Common myeloid progenitor, CD34-positive (primary cell): ENCODE measurements around the gene ICOS.

Experiments used
- CTCF ChIA-PET: fragments of 350-600 bp; sonication (Branson Sonifier 250); formaldehyde crosslinking; loops from one replicate; lab custom pipeline; 2021; ENCODE audit warnings: antibody characterized with exemption; lab: Charles Lee
- POLR2A ChIA-PET: fragments of 350-600 bp; sonication (Branson Sonifier 250); formaldehyde crosslinking; loops from one replicate; lab custom pipeline; 2021; ENCODE audit warnings: antibody characterized with exemption; lab: Charles Lee
- DNase-seq, 3 donors: peaks; one replicate each; pipeline versions ENCODE4 v3.0.0 to v3.0.0-alpha.2; 2013
- H3K27ac ChIP-seq, 2 experiments: 1 replicate in 1 of 2; 2 replicates in 1 of 2; pipeline ENCODE4 v1.7.0; 2013; ENCODE audit warnings: inconsistent platforms in 2 of 2, low read length in 2 of 2, mild to moderate bottlenecking in 2 of 2, low read depth in 1 of 2, moderate library complexity in 1 of 2; ENCODE audit not compliant: severe bottlenecking in 2 of 2, insufficient read depth in 1 of 2, poor library complexity in 1 of 2
- H3K27me3 ChIP-seq, 5 experiments: replicated peaks in 2 of 5; 1 replicate in 3 of 5; 2 replicates in 2 of 5; pipeline versions ENCODE4 v1.6.1 to v1.7.0; 2013; ENCODE audit warnings: low read length in 4 of 5, mild to moderate bottlenecking in 2 of 5, moderate library complexity in 2 of 5, inconsistent platforms in 1 of 5; ENCODE audit not compliant: insufficient read depth in 5 of 5, control insufficient read depth in 4 of 5
- H3K36me3 ChIP-seq, 4 experiments: 1 replicate in 2 of 4; 2 replicates in 2 of 4; pipeline versions ENCODE4 v1.6.1 to v1.7.0; 2013; ENCODE audit warnings: low read length in 3 of 4, control low read depth in 1 of 4, mild to moderate bottlenecking in 1 of 4; ENCODE audit not compliant: control insufficient read depth in 4 of 4, insufficient read depth in 4 of 4
- H3K4me1 ChIP-seq, 4 experiments: 1 replicate in 3 of 4; 2 replicates in 1 of 4; pipeline versions ENCODE4 v1.6.1 to v1.7.1; 2013; ENCODE audit warnings: low read length in 3 of 4, mild to moderate bottlenecking in 3 of 4, control low read depth in 1 of 4, inconsistent platforms in 1 of 4, moderate library complexity in 1 of 4; ENCODE audit not compliant: control insufficient read depth in 4 of 4, insufficient read depth in 4 of 4; ENCODE audit errors: control extremely low read depth in 1 of 4
- H3K4me3 ChIP-seq, 7 experiments: 1 replicate in 4 of 7; 2 replicates in 3 of 7; pipeline versions ENCODE4 v1.5.1 to v1.7.0; 2013; ENCODE audit warnings: mild to moderate bottlenecking in 7 of 7, low read length in 6 of 7, moderate library complexity in 6 of 7, inconsistent platforms in 2 of 7, low read depth in 2 of 7, control low read depth in 1 of 7; ENCODE audit not compliant: insufficient read depth in 4 of 7, control insufficient read depth in 1 of 7; ENCODE audit errors: extremely low read depth in 1 of 7
- H3K9me3 ChIP-seq, 5 experiments: 1 replicate in 4 of 5; 2 replicates in 1 of 5; pipeline versions ENCODE4 v1.6.1 to v1.7.1; 2013; ENCODE audit warnings: low read length in 4 of 5, mild to moderate bottlenecking in 2 of 5, inconsistent platforms in 1 of 5, low read depth in 1 of 5, moderate library complexity in 1 of 5; ENCODE audit not compliant: control insufficient read depth in 4 of 5, insufficient read depth in 2 of 5; ENCODE audit errors: control extremely low read depth in 1 of 5
- WGBS: methylation state at CpG from one replicate; pipeline ENCODE4 v1.1.5; 2013; ENCODE audit not compliant: insufficient coverage; 5-methylcytosine and 5-hydroxymethylcytosine counted together

The ICOS gene

DNA sequence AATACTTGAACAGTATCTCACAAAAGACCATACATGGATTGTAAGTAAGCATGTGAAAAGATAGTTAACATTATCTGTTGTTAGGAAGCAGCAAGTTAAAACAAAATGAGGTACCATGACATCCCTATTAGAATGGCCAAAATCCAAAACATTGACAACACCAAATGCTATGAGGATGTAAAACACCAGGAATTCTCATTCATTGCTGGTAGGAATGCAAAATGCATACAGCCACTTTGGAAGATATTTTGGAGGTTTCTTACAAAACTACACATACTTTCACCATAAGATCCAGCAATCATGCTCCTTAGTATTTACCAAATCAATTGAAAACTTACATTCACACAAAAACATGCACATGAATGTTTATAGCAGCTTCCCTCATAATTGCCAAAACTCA, 30.9 kb upstream of the ICOS start:
- Histone ChIP-seq H3K36me3 (no peaks in the 10 kb centered on the region), H3K4me3 (no peak overlapping the region), H3K27ac (no peak overlapping the region), H3K4me1 (peaks cover 0 to 5% (median 3%) of the 10 kb centered on the region in 4 experiments), H3K27me3 (no peaks in the 10 kb centered on the region), H3K9me3 (peaks cover 0 to 16% (median 6%) of the 10 kb centered on the region in 5 experiments)
- CTCF ChIA-PET: no interaction called here
- POLR2A ChIA-PET: no interaction called here
- DNase-seq: no peak

DNA sequence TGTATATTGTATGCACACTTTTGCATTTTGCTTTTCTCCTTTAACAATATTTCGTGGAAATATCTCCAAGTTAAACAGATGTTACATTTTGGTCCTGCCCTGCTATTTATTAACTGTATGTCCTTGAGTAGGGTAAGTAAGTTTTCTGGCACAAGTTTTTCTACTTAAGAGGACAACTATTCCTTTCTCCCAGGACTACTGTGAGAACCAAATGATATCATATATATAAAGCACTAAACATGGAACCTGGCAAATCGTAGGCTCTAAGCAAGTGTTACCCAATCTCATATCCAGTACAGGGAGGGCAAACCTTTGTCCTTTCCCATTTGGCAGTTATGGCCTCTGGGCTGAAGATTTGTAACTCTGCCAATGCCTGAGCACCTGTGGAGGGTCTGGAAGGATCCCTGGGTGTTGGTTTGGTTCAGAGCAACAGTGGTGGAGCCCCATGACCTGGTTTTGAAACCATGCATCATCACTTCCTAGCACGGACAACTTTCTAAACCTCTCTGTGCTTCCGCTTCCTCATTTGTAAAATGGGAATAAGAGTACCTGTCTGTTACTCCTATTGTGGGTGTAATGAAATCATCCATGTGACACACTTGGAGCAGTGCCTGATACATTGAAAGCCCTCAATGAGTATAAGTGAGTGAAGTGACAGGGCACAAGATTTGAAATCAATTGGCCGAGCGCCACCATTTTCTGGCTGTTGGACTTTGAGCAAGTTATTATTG, 28.3 kb upstream of the ICOS start:
- POLR2A ChIA-PET: no interaction called here
- CTCF ChIA-PET: interaction anchor here (0.8 to 2.2 kb wide), 2 partner anchors 8 to 94 kb away, joined by 3 to 6 read pairs; no protein-coding TSS in a partner anchor

DNA sequence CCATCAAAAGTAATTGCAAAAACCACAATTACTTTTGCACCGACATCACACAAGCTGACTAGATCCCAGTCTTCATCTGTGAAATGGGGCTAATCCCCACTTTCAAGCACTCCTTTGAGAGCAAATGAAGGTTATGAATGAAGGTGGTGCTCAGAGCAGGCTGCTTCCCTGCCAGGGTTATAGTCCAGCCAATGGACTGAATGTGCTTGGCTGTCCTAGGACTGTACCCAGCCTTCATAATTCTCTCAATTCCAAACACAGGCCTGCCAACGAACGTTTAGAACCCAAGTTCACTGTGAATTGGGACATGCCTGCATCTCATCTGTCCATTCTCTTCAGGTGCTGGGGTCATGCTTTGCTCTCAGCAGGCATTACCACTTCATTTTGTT, 27.8 kb upstream of the ICOS start:
- ChIA-PET POLR2A (interaction anchor here (0.7 kb wide), 1 partner anchor 92 kb away, joined by 3 read pairs; no protein-coding TSS in a partner anchor), CTCF (interaction anchor here (0.8 to 2.2 kb wide), 3 partner anchors 9 to 94 kb away, joined by 3 to 6 read pairs (median 3); no protein-coding TSS in a partner anchor)
- DNase-seq: no peak
- no CpG with 5 or more reads among the region's 3 CpGs for WGBS
- Histone ChIP-seq H3K27ac (no peak overlapping the region), H3K9me3 (no peaks in the 10 kb centered on the region), H3K4me1 (peaks cover 0 to 6% (median 3%) of the 10 kb centered on the region in 4 experiments), H3K27me3 (no peaks in the 10 kb centered on the region), H3K36me3 (no peaks in the 10 kb centered on the region), H3K4me3 (no peak overlapping the region)

More for the DNA sequence above, 28.3 kb upstream of the ICOS start:
- Histone ChIP-seq H3K4me3 (no peak overlapping the region), H3K4me1 (peaks cover 0 to 5% (median 3%) of the 10 kb centered on the region in 4 experiments), H3K27ac (no peak overlapping the region), H3K9me3 (peaks cover 0 to under 1% (median 0%) of the 10 kb centered on the region in 5 experiments), H3K27me3 (no peaks in the 10 kb centered on the region), H3K36me3 (no peaks in the 10 kb centered on the region)
- 88% methylated on average over 1 of the region's 6 CpGs for WGBS
- peak in 1 of 3 donors; percentile 6 for DNase-seq

- Histone ChIP-seq H3K27ac (no peak overlapping the region), H3K4me1 (peaks cover 0 to 12% (median 6%) of the 10 kb centered on the region in 4 experiments), H3K27me3 (no peaks in the 10 kb centered on the region), H3K36me3 (no peaks in the 10 kb centered on the region), H3K4me3 (no peak overlapping the region), H3K9me3 (no peaks in the 10 kb centered on the region)
- 31% methylated on average over 4 of the region's 8 CpGs for WGBS
- ChIA-PET POLR2A (interaction anchor here (0.7 kb wide), 1 partner anchor 93 kb away, joined by 3 read pairs; no protein-coding TSS in a partner anchor), CTCF (interaction anchor here (0.8 to 2.2 kb wide), 5 partner anchors 9 to 427 kb away, joined by 3 to 6 read pairs (median 4); no protein-coding TSS in a partner anchor)
- DNase-seq: peak in 2 of 3 donors; percentile 22 to 34
Observed at GRCh38 chr2:203909261-203909967, 27.1 kb upstream of the ICOS start.

GRCh38 chr2:203909974-203910373, 26.6 kb upstream of the ICOS start:
- ChIA-PET CTCF (interaction anchor here (1.1 to 2.2 kb wide), 4 partner anchors 10 to 427 kb away, joined by 3 to 6 read pairs (median 4); no protein-coding TSS in a partner anchor), POLR2A (no interaction called here)
- no peak overlapping the region for H3K4me3 ChIP-seq
- no peak overlapping the region for H3K27ac ChIP-seq
- peaks cover 0 to 13% (median 7%) of the 10 kb centered on the region in 4 experiments for H3K4me1 ChIP-seq
- WGBS: 89% methylated on average over 4 of the region's 5 CpGs
- H3K36me3 ChIP-seq: no peaks in the 10 kb centered on the region
- H3K27me3 ChIP-seq: no peaks in the 10 kb centered on the region
- H3K9me3 ChIP-seq: no peaks in the 10 kb centered on the region
- DNase-seq: no peak

DNA sequence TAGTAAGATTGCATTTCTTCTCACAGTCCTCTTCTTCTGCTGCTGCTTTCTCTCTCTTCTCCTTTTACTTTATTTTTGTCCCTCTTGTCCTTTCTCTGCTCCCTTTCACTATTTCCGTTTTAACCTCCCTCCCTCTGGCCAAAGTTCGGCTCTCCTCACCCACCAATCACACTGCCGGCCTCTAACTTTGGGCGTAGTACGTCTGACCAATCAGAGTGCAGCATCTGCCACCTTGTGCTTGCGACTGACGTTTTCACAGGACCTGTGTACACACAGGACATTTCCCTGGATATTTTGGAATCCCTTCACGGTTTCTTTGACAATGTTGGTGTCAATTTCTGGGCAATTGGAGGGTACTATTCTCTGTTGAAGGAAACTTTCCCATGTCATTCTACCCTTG, 22.6 kb upstream of the ICOS start:
- WGBS: 96% methylated on average over 8 of the region's 8 CpGs
- POLR2A ChIA-PET: no interaction called here
- no peaks in the 10 kb centered on the region for H3K9me3 ChIP-seq

More for the DNA sequence above, 22.6 kb upstream of the ICOS start:
- H3K36me3 ChIP-seq: no peaks in the 10 kb centered on the region
- no peak for DNase-seq
- H3K4me1 ChIP-seq: peaks cover 0 to 14% (median 9%) of the 10 kb centered on the region in 4 experiments
- no peaks in the 10 kb centered on the region for H3K27me3 ChIP-seq
- H3K27ac ChIP-seq: no peak overlapping the region
- CTCF ChIA-PET: no interaction called here
- no peak overlapping the region for H3K4me3 ChIP-seq
